SK-N-SH treated with all-trans-retinoic acid at 6 μM for 48 hours (cell line): ENCODE results near the gene NACA2.

Source experiments
- ARNTL ChIP-seq: fragments of 450-650 bp; formaldehyde crosslinking; IDR thresholded peaks from 2 replicates; pipeline ENCODE4 v1.5.0; 2020; ENCODE audit warnings: low read depth, mild to moderate bottlenecking, moderate library complexity, borderline replicate concordance
- CREB5 ChIP-seq: fragments of 250-450 bp; sonication (Bioruptor Pico); IDR thresholded peaks from 2 replicates; pipeline ENCODE4 v1.5.1; 2020; ENCODE audit warnings: low read depth, mild to moderate bottlenecking, moderate library complexity
- PATZ1 ChIP-seq: fragments of 250-450 bp; sonication (Bioruptor Pico); IDR thresholded peaks from 2 replicates; pipeline ENCODE4 v1.8.0; 2020; ENCODE audit warnings: mild to moderate bottlenecking, moderate library complexity, borderline replicate concordance
- SNAI2 ChIP-seq: fragments of 250-450 bp; sonication (Bioruptor Pico); IDR thresholded peaks from 2 replicates; pipeline ENCODE4 v1.5.0; 2020; ENCODE audit warnings: mild to moderate bottlenecking, moderate library complexity
- ZFP3 ChIP-seq: fragments of 250-450 bp; sonication (Bioruptor Pico); IDR thresholded peaks from 2 replicates; pipeline ENCODE4 v1.5.0; 2020; ENCODE audit warnings: mild to moderate bottlenecking, moderate library complexity
- ZNF565 ChIP-seq: fragments of 450-650 bp; formaldehyde crosslinking; conservative IDR thresholded peaks from 2 replicates; pipeline ENCODE4 v1.5.0; 2020; ENCODE audit warnings: low read depth, mild to moderate bottlenecking, moderate library complexity

- TF ChIP-seq CREB5 (no peak), ARNTL (CRISPR knock-in tag) (no peak), ZFP3 (CRISPR knock-in tag) (no peak), PATZ1 (CRISPR knock-in tag) (no peak), ZNF565 (CRISPR knock-in tag) (no peak), SNAI2 (no peak)
Observed at GRCh38 chr17:61601297-61601696, 10.3 kb upstream of the NACA2 start.
